Nephron (organoid): ENCODE measurements around the gene OR6B3.

Experiments
- H3K27ac Mint-ChIP-seq, 3 experiments: 2 replicates each; pipeline ENCODE4 v1.8.0; 2020; ENCODE audit warnings: mixed read lengths in 3 of 3, mild to moderate bottlenecking in 2 of 3, moderate library complexity in 1 of 3
- H3K27me3 Mint-ChIP-seq: 2 replicates; pipeline ENCODE4 v1.8.0; 2021; ENCODE audit warnings: low read depth, mild to moderate bottlenecking, moderate library complexity, mixed read lengths
- H3K36me3 Mint-ChIP-seq: 2 replicates; pipeline ENCODE4 v1.8.0; 2020; ENCODE audit warnings: low read depth, mixed read lengths
- H3K4me1 Mint-ChIP-seq: 2 replicates; pipeline ENCODE4 v1.8.0; 2020; ENCODE audit warnings: mixed read lengths
- H3K4me3 Mint-ChIP-seq, 3 experiments: 2 replicates each; pipeline ENCODE4 v1.8.0; 2020; ENCODE audit warnings: mild to moderate bottlenecking in 3 of 3, mixed read lengths in 3 of 3, moderate library complexity in 2 of 3
- H3K9me3 Mint-ChIP-seq: 2 replicates; pipeline ENCODE4 v1.8.0; 2020; ENCODE audit warnings: mixed read lengths
- TF ChIP-seq, protein P1 (sequence below), 3 experiments: fragments of 200-600 bp; sonication (generic); IDR thresholded peaks; one replicate each; pipeline ENCODE4 v1.5.0; 2021; ENCODE audit warnings: antibody characterized with exemption in 3 of 3; ENCODE audit not compliant: unreplicated experiment in 3 of 3

Gene OR6B3

DNA sequence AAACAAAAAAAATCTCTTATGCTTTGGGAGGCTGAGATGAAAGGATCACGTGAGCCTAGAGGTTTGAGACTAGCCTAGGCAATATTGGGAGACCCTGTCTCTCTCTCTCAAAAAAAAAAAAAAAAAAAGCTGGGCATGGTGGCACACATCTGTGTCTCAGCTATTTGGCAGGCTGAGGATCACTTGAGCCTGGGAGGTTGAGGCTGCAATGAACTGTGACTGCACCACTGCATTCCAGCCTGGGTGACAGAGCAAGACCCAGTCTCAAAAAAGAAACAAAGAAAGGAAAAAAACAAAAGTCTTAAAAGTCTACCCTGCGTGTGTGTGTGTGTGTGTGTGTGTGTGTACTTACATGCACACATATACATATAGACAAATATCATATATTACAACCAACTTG is 25.3 kb upstream of the OR6B3 start:
- TF ChIP-seq, protein P1, sequence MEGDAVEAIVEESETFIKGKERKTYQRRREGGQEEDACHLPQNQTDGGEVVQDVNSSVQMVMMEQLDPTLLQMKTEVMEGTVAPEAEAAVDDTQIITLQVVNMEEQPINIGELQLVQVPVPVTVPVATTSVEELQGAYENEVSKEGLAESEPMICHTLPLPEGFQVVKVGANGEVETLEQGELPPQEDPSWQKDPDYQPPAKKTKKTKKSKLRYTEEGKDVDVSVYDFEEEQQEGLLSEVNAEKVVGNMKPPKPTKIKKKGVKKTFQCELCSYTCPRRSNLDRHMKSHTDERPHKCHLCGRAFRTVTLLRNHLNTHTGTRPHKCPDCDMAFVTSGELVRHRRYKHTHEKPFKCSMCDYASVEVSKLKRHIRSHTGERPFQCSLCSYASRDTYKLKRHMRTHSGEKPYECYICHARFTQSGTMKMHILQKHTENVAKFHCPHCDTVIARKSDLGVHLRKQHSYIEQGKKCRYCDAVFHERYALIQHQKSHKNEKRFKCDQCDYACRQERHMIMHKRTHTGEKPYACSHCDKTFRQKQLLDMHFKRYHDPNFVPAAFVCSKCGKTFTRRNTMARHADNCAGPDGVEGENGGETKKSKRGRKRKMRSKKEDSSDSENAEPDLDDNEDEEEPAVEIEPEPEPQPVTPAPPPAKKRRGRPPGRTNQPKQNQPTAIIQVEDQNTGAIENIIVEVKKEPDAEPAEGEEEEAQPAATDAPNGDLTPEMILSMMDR (IDR thresholded peaks at IDR 0.05; ENCODE audit: unreplicated experiment in 3 of 3): no peak
- H3K9me3 Mint-ChIP-seq: peaks cover 32% of the 10 kb centered on the region

GRCh38 chr2:240077442-240077841 is 24.1 kb upstream of the OR6B3 start:
- Mint-ChIP-seq H3K4me3 (no peak overlapping the region), H3K4me1 (no peaks in the 10 kb centered on the region), H3K27ac (no peak overlapping the region), H3K36me3 (peaks cover 4% of the 10 kb centered on the region), H3K9me3 (peaks cover 32% of the 10 kb centered on the region), H3K27me3 (peaks cover 8% of the 10 kb centered on the region)
- TF ChIP-seq, protein P1 (IDR thresholded peaks at IDR 0.05; ENCODE audit: unreplicated experiment in 3 of 3): no peak

More for the DNA sequence above, 25.3 kb upstream of the OR6B3 start:
- Mint-ChIP-seq H3K4me1 (no peaks in the 10 kb centered on the region), H3K27ac (no peak overlapping the region), H3K27me3 (peaks cover 14% of the 10 kb centered on the region), H3K4me3 (no peak overlapping the region), H3K36me3 (peaks cover 4% of the 10 kb centered on the region)

GRCh38 chr2:240074545-240074944 is 21.2 kb upstream of the OR6B3 start:
- H3K9me3 Mint-ChIP-seq: peaks cover 30% of the 10 kb centered on the region
- H3K4me1 Mint-ChIP-seq: no peaks in the 10 kb centered on the region
- H3K27ac Mint-ChIP-seq: no peak overlapping the region
- H3K36me3 Mint-ChIP-seq: peaks cover 4% of the 10 kb centered on the region
- H3K27me3 Mint-ChIP-seq: peaks cover 9% of the 10 kb centered on the region
- no peak overlapping the region for H3K4me3 Mint-ChIP-seq
- TF ChIP-seq, protein P1 (IDR thresholded peaks at IDR 0.05; ENCODE audit: unreplicated experiment in 3 of 3): no peak

GRCh38 chr2:240070907-240071306 is 17.6 kb upstream of the OR6B3 start:
- H3K27ac Mint-ChIP-seq: no peak overlapping the region

GRCh38 chr2:240069829-240070228 is 16.5 kb upstream of the OR6B3 start:
- H3K4me3 Mint-ChIP-seq: no peak overlapping the region
- H3K27ac Mint-ChIP-seq: no peak overlapping the region
- peaks cover 10% of the 10 kb centered on the region for H3K27me3 Mint-ChIP-seq
- TF ChIP-seq, protein P1 (IDR thresholded peaks at IDR 0.05; ENCODE audit: unreplicated experiment in 3 of 3): no peak
- H3K36me3 Mint-ChIP-seq: no peaks in the 10 kb centered on the region
- no peaks in the 10 kb centered on the region for H3K4me1 Mint-ChIP-seq
- H3K9me3 Mint-ChIP-seq: peaks cover 10% of the 10 kb centered on the region

More at GRCh38 chr2:240070907-240071306, 17.6 kb upstream of the OR6B3 start:
- Mint-ChIP-seq H3K9me3 (peaks cover 15% of the 10 kb centered on the region), H3K4me1 (no peaks in the 10 kb centered on the region), H3K27me3 (peaks cover 12% of the 10 kb centered on the region), H3K4me3 (no peak overlapping the region), H3K36me3 (no peaks in the 10 kb centered on the region)
- TF ChIP-seq, protein P1 (IDR thresholded peaks at IDR 0.05; ENCODE audit: unreplicated experiment in 3 of 3): no peak

DNA sequence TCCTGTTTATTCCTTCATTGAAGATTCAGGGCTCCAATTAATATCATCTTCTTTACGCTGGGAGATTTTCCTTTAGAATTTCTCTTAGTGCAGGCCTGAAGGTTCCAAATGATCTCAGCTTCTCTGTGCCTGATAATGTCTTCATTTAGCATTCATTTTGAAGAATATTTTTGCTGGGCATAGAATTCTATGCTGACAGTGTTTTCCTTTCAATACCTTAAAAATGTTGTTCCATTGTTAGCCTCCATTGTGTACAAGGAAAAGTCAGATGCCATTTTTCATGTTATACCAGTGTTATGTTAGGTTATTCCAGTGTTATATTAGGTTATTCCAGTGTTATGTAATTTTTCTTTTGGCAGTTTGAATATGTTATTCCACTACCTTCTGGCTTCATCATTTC is 14.9 kb upstream of the OR6B3 start:
- Mint-ChIP-seq H3K9me3 (peaks cover 10% of the 10 kb centered on the region), H3K4me3 (no peak overlapping the region), H3K36me3 (no peaks in the 10 kb centered on the region), H3K27ac (no peak overlapping the region), H3K27me3 (peaks cover 19% of the 10 kb centered on the region), H3K4me1 (no peaks in the 10 kb centered on the region)
- TF ChIP-seq, protein P1 (IDR thresholded peaks at IDR 0.05; ENCODE audit: unreplicated experiment in 3 of 3): no peak
